B cell (primary cell): Measurements from ENCODE around the gene RHOV.

Experiments
- EZH2 ChIP-seq: IDR thresholded peaks from 2 replicates; pipeline ENCODE4 v1.6.1; 2012; ENCODE audit warnings: borderline replicate concordance, low read depth, mild to moderate bottlenecking, moderate library complexity, low read length; ENCODE audit not compliant: insufficient read depth, poor library complexity, severe bottlenecking
- TF ChIP-seq, protein P1 (sequence below): fragments of 200-600 bp; IDR thresholded peaks from one replicate; pipeline ENCODE4 v1.8.0; 2022; ENCODE audit warnings: antibody characterized with exemption, mild to moderate bottlenecking

DNA sequence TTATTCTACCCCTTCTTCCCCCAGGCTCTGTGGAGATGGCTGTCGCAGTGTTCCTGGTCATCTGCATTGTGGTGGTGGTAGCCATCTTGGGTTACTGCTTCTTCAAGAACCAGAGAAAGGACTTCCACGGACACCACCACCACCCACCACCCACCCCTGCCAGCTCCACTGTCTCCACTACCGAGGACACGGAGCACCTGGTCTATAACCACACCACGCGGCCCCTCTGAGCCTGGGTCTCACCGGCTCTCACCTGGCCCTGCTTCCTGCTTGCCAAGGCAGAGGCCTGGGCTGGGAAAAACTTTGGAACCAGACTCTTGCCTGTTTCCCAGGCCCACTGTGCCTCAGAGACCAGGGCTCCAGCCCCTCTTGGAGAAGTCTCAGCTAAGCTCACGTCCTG, 17.3 kb downstream of the RHOV start:
- TF ChIP-seq, protein P1, sequence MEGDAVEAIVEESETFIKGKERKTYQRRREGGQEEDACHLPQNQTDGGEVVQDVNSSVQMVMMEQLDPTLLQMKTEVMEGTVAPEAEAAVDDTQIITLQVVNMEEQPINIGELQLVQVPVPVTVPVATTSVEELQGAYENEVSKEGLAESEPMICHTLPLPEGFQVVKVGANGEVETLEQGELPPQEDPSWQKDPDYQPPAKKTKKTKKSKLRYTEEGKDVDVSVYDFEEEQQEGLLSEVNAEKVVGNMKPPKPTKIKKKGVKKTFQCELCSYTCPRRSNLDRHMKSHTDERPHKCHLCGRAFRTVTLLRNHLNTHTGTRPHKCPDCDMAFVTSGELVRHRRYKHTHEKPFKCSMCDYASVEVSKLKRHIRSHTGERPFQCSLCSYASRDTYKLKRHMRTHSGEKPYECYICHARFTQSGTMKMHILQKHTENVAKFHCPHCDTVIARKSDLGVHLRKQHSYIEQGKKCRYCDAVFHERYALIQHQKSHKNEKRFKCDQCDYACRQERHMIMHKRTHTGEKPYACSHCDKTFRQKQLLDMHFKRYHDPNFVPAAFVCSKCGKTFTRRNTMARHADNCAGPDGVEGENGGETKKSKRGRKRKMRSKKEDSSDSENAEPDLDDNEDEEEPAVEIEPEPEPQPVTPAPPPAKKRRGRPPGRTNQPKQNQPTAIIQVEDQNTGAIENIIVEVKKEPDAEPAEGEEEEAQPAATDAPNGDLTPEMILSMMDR = no peak
- TF ChIP-seq EZH2 = no peak
